Heart right ventricle (tissue), 16 donors: ENCODE data around the gene SEPTIN1. TPM values are rescaled to one million over a fixed set of nuclear protein-coding genes. Genes with fewer than 3 reads are reported as not detected.

Experiments used
- ATAC-seq, 8 donors: fragments of 200-7000 bp; cut with Tn5 transposase; one replicate each; pipeline ENCODE4 v1.9.1; 2020; ENCODE audit warnings: mild to moderate bottlenecking in 8 of 8, moderate library complexity in 8 of 8, moderate number of reproducible peaks in 1 of 8
- DNase-seq, 2 donors: peaks; one replicate each; pipeline ENCODE4 v3.0.0-alpha.2; 2020
- H3K27ac ChIP-seq, 10 donors: fragments of 200-600 bp; sonication (generic) in 2 of 10; one replicate each; pipeline versions ENCODE4 v1.5.0 to v1.8.0; 2020 to 2022; ENCODE audit warnings: mild to moderate bottlenecking in 3 of 10
- H3K27me3 ChIP-seq, 7 donors: fragments of 200-600 bp; one replicate each; pipeline ENCODE4 v1.8.0; 2021 to 2022; ENCODE audit warnings: mild to moderate bottlenecking in 2 of 7
- H3K36me3 ChIP-seq, 9 donors: fragments of 200-600 bp; sonication (generic) in 1 of 9; one replicate each; pipeline versions ENCODE4 v1.5.0 to v1.8.0; 2020 to 2022; ENCODE audit warnings: mild to moderate bottlenecking in 2 of 9
- H3K4me1 ChIP-seq, 9 donors: fragments of 200-600 bp; sonication (generic) in 1 of 9; one replicate each; pipeline versions ENCODE4 v1.5.0 to v1.8.0; 2020 to 2022; ENCODE audit warnings: mild to moderate bottlenecking in 4 of 9
- H3K4me3 ChIP-seq, 10 donors: fragments of 200-600 bp; sonication (generic) in 2 of 10; one replicate each; pipeline versions ENCODE4 v1.5.0 to v1.8.0; 2020 to 2022; ENCODE audit warnings: mild to moderate bottlenecking in 7 of 10, moderate library complexity in 2 of 10
- H3K9me3 ChIP-seq, 11 donors: fragments of 200-600 bp in 10 of 11; sonication (generic) in 2 of 11; one replicate each; pipeline versions ENCODE4 v1.5.0 to v1.8.0; 2013 to 2022; ENCODE audit warnings: mild to moderate bottlenecking in 2 of 11, control low read depth in 1 of 11, moderate library complexity in 1 of 11
- WGBS, 2 donors: extraction: QIAGEN DNeasy Blood & Tissue Kit; methylation state at CpG; one replicate each; pipeline ENCODE4 v1.1.7; 2013; ENCODE audit warnings: inconsistent platforms in 1 of 2; 5-methylcytosine and 5-hydroxymethylcytosine counted together
- intact Hi-C, 10 donors: fragments of 100-400 bp; cut with DNase I; formaldehyde crosslinking; loops; one replicate each; pipeline versions ENCODE4 v1.11.1 to v1.14.2; 2022
- polyA plus RNA-seq, 2 donors: library from polyadenylated mRNA; stranded (reverse); fragments of 200-250 nt; gene quantifications; one replicate each; pipeline ENCODE4 v1.2.3, GENCODE V29; 2013
- total RNA-seq, 10 donors: library from RNA; stranded (reverse); fragmentation: NEBNext Ultra II Directional in 3 of 10; extraction: Animal tissue kit (Norgen Biotek cat#: 25700) in 3 of 10; gene quantifications; one replicate each; pipeline versions ENCODE4 v1.2.1 to v1.2.4, GENCODE V29; 2021 to 2023
- TF ChIP-seq, protein P1 (sequence below), 9 donors: fragments of 200-600 bp; sonication (generic) in 2 of 9; IDR thresholded peaks; one replicate each; pipeline versions ENCODE4 v1.5.0 to v1.8.0; 2021 to 2022; ENCODE audit warnings: antibody characterized with exemption in 9 of 9, mild to moderate bottlenecking in 5 of 9, moderate library complexity in 1 of 9
- donor health status: Arrhythmogenic right ventricular cardiomyopathy.
- donor health status: ischemic (EF 13 %, LVEDD 7.1; RV severe dilation, severe dysfunction).
- donor health status: healthy with polysubstance abuse.
- donor health status: DM: no; HTN: yes; CAD: no.
- donor health status: DM: no; HTN: no; CAD: no.
- donor health status: ischemic (EF 25% LVEDD 6.9; RV normal size, moderate dysfunction).
- donor health status: ischemic (EF 25% LVEDD 5.7; RV mildly dilated, moderate dysfunction).
- donor health status: healthy.
- donor health status: DM: yes; HTN: yes; CAD: no.
- donor health status: Ischemic cardiomyopathy.
- donor health status: ischemic (EF 35%, LVEDD 5.7; RV mildly dilated, moderate dysfunction).
- donor health status: nonischemic (EF 11% LVEDD 7.7; RV severe dilation, severe dysfunction).
- donor health status: DM: yes; HTN: yes; CAD: no.
- donor health status: PGD.
- donor health status: ischemic (EF 29% LVEDD 5.4; RV normal size, mild dysfunction).
- donor health status: nonischemic (EF 23%, LVEDD 6.1; RV moderate dilation, normal function).

SEPTIN1 gene
- total and polyA plus RNA-seq, 12 donors, result 0.78 to 6.8 (median 1.4) TPM

DNA sequence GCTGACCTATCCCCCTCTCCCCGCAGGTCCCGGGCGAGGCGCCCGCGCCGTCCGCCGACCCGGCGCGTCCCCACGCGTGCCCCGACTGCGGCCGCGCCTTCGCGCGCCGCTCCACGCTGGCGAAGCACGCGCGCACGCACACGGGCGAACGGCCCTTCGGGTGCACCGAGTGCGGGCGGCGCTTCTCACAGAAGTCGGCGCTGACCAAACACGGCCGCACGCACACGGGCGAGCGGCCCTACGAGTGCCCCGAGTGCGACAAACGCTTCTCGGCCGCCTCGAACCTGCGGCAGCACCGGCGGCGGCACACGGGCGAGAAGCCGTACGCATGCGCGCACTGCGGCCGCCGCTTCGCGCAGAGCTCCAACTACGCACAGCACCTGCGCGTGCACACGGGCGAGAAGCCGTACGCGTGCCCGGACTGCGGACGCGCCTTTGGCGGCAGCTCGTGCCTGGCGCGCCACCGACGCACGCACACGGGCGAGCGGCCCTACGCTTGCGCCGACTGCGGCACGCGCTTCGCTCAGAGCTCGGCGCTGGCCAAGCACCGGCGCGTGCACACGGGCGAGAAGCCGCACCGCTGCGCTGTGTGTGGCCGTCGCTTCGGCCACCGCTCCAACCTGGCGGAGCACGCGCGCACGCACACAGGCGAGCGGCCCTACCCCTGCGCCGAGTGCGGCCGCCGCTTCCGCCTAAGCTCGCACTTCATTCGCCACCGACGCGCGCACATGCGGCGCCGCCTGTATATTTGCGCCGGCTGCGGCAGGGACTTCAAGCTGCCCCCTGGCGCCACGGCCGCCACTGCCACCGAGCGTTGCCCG, 35.4 kb upstream of the SEPTIN1 start:
- TF ChIP-seq, protein P1, sequence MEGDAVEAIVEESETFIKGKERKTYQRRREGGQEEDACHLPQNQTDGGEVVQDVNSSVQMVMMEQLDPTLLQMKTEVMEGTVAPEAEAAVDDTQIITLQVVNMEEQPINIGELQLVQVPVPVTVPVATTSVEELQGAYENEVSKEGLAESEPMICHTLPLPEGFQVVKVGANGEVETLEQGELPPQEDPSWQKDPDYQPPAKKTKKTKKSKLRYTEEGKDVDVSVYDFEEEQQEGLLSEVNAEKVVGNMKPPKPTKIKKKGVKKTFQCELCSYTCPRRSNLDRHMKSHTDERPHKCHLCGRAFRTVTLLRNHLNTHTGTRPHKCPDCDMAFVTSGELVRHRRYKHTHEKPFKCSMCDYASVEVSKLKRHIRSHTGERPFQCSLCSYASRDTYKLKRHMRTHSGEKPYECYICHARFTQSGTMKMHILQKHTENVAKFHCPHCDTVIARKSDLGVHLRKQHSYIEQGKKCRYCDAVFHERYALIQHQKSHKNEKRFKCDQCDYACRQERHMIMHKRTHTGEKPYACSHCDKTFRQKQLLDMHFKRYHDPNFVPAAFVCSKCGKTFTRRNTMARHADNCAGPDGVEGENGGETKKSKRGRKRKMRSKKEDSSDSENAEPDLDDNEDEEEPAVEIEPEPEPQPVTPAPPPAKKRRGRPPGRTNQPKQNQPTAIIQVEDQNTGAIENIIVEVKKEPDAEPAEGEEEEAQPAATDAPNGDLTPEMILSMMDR (IDR thresholded peaks at IDR 0.05), result peak in 6 of 9 donors; percentile 14 to 51 (median 36)
- 1% methylated on average over 133 to 140 of the region's 140 CpGs for WGBS, 2 donors
- ATAC-seq, result peak; percentile 92 to 96 (median 94)
- H3K27ac ChIP-seq, result peak overlapping the region; percentile 58 to 91 (median 78)
- DNase-seq, result peak; percentile 78 to 89
- H3K36me3 ChIP-seq, result peaks cover 0 to 38% (median 4%) of the 10 kb centered on the region in 9 donors
- H3K4me1 ChIP-seq, result peaks cover 3 to 17% (median 11%) of the 10 kb centered on the region in 9 donors
- H3K4me3 ChIP-seq, result peak overlapping the region; percentile 20 to 77 (median 65)
- H3K27me3 ChIP-seq, result no peaks in the 10 kb centered on the region
- intact Hi-C loops, result loop anchor here in 3 of 10 donors (10.0 kb wide), 3 partner anchors 63 to 353 kb away; partner anchors contain the start of genes ALDOA (in 1 of the 3), CD2BP2 (in 1 of the 3) and ZNF689 (in 1 of the 3)
- no peaks in the 10 kb centered on the region for H3K9me3 ChIP-seq

DNA sequence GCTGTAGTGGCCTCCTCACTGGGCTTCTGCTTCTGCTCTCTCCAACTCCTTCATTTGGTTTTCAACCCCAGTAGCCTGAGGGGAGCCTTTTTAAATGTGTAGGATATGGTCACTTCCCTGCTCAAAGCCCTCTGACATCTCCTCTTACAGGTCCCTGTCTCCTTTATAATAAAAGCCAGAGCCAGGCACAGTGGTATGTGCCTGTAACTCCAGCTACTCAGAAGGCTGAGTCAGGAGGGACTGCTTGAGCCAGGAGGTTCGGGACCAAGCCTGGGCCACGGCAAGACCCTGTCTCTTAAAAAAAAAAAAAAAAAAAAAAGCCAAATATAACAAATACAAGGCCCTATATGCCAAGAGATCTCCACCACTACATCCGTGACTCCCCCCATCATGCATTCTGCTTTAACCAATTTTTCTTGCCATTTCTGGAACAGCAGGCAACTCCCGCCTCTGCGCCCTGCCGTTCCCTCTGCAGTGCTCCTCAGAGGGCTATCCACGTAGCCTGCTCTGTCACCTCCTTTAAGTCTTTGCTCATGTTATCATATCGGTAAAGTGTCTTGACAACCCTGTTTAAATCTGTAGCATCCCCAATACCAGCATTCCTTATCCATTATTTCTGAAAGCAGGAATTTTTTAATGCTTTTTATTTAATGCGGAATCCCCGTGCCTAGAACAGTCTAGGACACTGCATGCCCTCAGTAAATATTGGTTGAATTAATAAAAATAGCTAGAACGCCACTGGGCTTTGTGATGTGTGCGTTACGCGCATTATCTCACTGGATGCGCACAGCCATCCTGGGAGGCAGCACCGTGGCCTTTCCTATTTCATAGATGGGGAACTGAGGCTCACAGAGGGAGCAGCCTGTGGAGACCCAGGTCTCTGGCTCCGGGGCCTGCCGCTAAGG, 34.5 kb upstream of the SEPTIN1 start:
- peaks cover 0 to 38% (median 0%) of the 10 kb centered on the region in 9 donors for H3K36me3 ChIP-seq
- 64 to 65% methylated on average over 18 of the region's 18 CpGs for WGBS, 2 donors
- H3K27me3 ChIP-seq, result no peaks in the 10 kb centered on the region
- TF ChIP-seq, protein P1 (IDR thresholded peaks at IDR 0.05), result no peak
- H3K9me3 ChIP-seq, result no peaks in the 10 kb centered on the region
- H3K4me1 ChIP-seq, result peaks cover 3 to 17% (median 11%) of the 10 kb centered on the region in 9 donors
- intact Hi-C loops, result loop anchor here in 3 of 10 donors (10.0 kb wide), 3 partner anchors 62 to 352 kb away; partner anchors contain the start of genes ALDOA (in 1 of the 3), CD2BP2 (in 1 of the 3) and ZNF689 (in 1 of the 3)
- DNase-seq (no peak), ATAC-seq (no peak)
- H3K27ac ChIP-seq, result peak overlapping the region in 9 of 10 donors; percentile 58 to 91 (median 75)
- peak overlapping the region; percentile 20 to 77 (median 65) for H3K4me3 ChIP-seq

DNA sequence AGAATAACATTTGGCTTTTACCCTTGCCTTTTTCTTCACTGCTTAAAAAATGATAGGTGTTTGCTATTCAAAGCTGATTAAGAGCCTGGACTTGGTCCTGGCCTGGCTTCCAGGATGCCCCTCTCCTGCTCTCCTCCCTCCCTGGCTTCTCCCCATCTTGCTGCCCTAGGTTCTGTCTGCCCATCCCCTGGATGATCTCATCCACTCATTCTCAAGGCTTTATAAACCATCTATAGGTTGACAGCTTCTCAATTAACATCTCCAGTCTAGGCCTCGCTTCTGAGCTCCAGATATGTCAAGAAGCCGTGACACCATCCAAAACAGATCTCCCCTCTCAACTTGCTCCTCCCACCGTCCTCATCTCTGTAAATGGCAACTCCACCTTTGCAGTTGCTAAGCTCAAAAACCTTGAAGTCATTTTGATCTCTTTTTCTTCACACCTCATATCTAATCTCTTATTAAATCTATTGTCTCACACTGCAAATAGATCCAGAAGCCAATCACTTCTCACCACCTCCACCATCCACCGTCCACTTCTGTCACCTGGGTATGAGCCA, 33.8 kb upstream of the SEPTIN1 start:
- TF ChIP-seq, protein P1 (IDR thresholded peaks at IDR 0.05), result no peak
- 84 to 91% methylated on average over 4 of the region's 4 CpGs for WGBS, 2 donors
- Histone ChIP-seq H3K27me3 (no peaks in the 10 kb centered on the region), H3K27ac (no peak overlapping the region), H3K4me1 (peaks cover 3 to 17% (median 11%) of the 10 kb centered on the region in 9 donors), H3K4me3 (no peak overlapping the region), H3K9me3 (no peaks in the 10 kb centered on the region), H3K36me3 (peaks cover 0 to 39% (median 0%) of the 10 kb centered on the region in 9 donors)
- no peak for ATAC-seq
- no peak for DNase-seq
- intact Hi-C loops, result loop anchor here in 3 of 10 donors (10.0 kb wide), 3 partner anchors 61 to 351 kb away; partner anchors contain the start of genes ALDOA (in 1 of the 3), CD2BP2 (in 1 of the 3) and ZNF689 (in 1 of the 3)
